Tibial artery (tissue), 4 donors: ENCODE data around the gene SIT1.
A peak's percentile ranks its signal among the peaks of the same experiment; 100 is the strongest.
"Not testable (repeated sequence)": the region's sequence is repeated elsewhere in the genome, so short reads cannot be mapped to it uniquely, and the experiment has no call there.

ENCODE experiments used
- DNase-seq, 2 donors: peaks; one replicate each; pipeline ENCODE4 v3.0.0-alpha.2; 2019
- H3K27ac ChIP-seq, 2 donors: fragments of 200-600 bp; sonication (generic) in 1 of 2; 1 replicate in 1 of 2; 2 replicates in 1 of 2; pipeline ENCODE4 v1.5.1; 2018 to 2019; ENCODE audit warnings: mild to moderate bottlenecking in 1 of 2
- H3K27me3 ChIP-seq, 2 donors: fragments of 200-600 bp; sonication (generic) in 1 of 2; one replicate each; pipeline versions ENCODE4 v1.5.1 to v1.6.0; 2016 to 2019
- H3K36me3 ChIP-seq, 3 donors: fragments of 200-600 bp; sonication (generic) in 2 of 3; one replicate each; pipeline ENCODE4 v1.5.1; 2016 to 2019; ENCODE audit warnings: mild to moderate bottlenecking in 2 of 3
- H3K4me1 ChIP-seq, 4 donors: fragments of 200-600 bp; sonication (generic) in 2 of 4; 1 replicate in 3 of 4; 2 replicates in 1 of 4; pipeline ENCODE4 v1.5.1; 2016 to 2019
- H3K4me3 ChIP-seq, 2 donors: fragments of 200-600 bp; sonication (generic) in 1 of 2; 1 replicate in 1 of 2; 2 replicates in 1 of 2; pipeline ENCODE4 v1.5.1; 2018 to 2019; ENCODE audit warnings: mild to moderate bottlenecking in 2 of 2
- H3K9me3 ChIP-seq, 3 donors: fragments of 200-600 bp; sonication (generic) in 1 of 3; one replicate each; pipeline ENCODE4 v1.5.1; 2016 to 2019
- intact Hi-C: fragments of 100-400 bp; cut with DNase I; formaldehyde crosslinking; loops from one replicate; pipeline ENCODE4 v1.15.0; 2023; ENCODE audit warnings: low total_unique reads
- TF ChIP-seq, protein P1 (sequence below), 2 experiments: fragments of 200-600 bp in 1 of 2; fragments of 450-650 bp in 1 of 2; IDR thresholded peaks; one replicate each; pipeline ENCODE4 v1.5.1; 2017 to 2019; ENCODE audit warnings: antibody characterized with exemption in 2 of 2, mild to moderate bottlenecking in 1 of 2, moderate library complexity in 1 of 2

Gene SIT1

DNA sequence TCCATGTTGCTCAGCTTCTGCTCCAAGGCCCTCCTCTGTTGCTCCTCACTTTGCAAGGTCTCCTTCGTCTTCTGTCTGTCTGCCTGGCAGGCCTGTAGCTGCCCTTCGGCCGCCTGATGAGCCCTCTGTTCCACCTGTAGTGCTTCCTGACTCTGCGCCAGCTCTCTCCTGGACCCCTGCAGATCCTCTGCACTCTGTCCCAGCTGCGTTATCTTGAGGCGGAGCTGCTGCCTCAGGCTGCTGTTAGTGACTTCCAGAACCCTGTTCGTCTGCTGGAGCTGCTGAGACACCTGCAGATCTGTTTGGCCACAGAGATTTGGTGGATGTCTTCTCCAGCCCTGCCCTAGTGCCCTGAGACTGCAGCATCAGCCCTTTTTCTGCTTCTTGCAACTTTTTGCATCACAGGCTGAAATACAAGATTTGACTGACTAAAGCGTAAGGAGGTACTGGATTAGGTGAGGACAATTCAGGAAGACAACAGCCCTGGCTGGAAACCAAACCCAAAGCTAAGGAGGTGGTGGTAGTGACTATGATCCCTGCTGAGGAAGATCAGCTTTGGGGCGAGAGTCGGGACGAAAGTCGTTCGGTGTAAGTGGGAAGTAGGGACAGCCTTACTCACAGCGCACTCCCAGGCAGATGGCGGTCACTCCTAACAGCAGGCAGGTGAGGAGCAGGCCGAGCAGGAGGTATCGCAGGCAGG, 34.6 kb downstream of the SIT1 start:
- intact Hi-C loops: no loop called here

DNA sequence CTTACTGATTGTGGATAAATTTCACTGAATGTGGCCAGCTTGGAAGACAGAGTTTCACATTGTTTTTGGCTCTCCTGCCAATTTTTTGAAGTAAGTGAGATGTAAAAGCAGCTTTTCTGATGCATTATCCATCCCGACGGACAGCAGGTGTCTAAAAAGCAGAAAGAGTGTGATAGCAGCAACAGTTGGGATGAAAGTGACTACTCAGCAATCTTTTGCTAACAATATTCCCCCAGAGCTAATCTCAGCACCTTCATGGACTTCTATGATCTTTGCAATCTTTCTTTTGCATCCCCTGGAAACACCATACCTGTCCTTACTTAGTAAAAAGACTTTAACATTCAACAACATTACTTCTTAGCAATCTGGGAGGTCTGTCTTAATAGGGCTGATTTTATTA, 37.9 kb downstream of the SIT1 start:
- Histone ChIP-seq H3K27ac (no peak overlapping the region), H3K36me3 (peaks cover 19 to 27% (median 20%) of the 10 kb centered on the region in 3 donors), H3K4me1 (peaks cover 0 to 14% (median 11%) of the 10 kb centered on the region in 4 donors), H3K27me3 (peaks cover 0 to 8% of the 10 kb centered on the region in 2 donors), H3K4me3 (no peak overlapping the region), H3K9me3 (no peaks in the 10 kb centered on the region)
- no peak for DNase-seq
- intact Hi-C loops: no loop called here
- TF ChIP-seq, protein P1, sequence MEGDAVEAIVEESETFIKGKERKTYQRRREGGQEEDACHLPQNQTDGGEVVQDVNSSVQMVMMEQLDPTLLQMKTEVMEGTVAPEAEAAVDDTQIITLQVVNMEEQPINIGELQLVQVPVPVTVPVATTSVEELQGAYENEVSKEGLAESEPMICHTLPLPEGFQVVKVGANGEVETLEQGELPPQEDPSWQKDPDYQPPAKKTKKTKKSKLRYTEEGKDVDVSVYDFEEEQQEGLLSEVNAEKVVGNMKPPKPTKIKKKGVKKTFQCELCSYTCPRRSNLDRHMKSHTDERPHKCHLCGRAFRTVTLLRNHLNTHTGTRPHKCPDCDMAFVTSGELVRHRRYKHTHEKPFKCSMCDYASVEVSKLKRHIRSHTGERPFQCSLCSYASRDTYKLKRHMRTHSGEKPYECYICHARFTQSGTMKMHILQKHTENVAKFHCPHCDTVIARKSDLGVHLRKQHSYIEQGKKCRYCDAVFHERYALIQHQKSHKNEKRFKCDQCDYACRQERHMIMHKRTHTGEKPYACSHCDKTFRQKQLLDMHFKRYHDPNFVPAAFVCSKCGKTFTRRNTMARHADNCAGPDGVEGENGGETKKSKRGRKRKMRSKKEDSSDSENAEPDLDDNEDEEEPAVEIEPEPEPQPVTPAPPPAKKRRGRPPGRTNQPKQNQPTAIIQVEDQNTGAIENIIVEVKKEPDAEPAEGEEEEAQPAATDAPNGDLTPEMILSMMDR (IDR thresholded peaks at IDR 0.05): no peak

More for the DNA sequence above, 34.6 kb downstream of the SIT1 start:
- TF ChIP-seq, protein P1 (IDR thresholded peaks at IDR 0.05): no peak
- peaks cover 0 to 11% (median 10%) of the 10 kb centered on the region in 4 donors for H3K4me1 ChIP-seq
- H3K9me3 ChIP-seq: no peaks in the 10 kb centered on the region
- H3K27ac ChIP-seq: no peak overlapping the region
- no peak for DNase-seq
- H3K4me3 ChIP-seq: no peak overlapping the region
- H3K27me3 ChIP-seq: peaks cover 0 to 12% of the 10 kb centered on the region in 2 donors
- no peaks in the 10 kb centered on the region for H3K36me3 ChIP-seq

DNA sequence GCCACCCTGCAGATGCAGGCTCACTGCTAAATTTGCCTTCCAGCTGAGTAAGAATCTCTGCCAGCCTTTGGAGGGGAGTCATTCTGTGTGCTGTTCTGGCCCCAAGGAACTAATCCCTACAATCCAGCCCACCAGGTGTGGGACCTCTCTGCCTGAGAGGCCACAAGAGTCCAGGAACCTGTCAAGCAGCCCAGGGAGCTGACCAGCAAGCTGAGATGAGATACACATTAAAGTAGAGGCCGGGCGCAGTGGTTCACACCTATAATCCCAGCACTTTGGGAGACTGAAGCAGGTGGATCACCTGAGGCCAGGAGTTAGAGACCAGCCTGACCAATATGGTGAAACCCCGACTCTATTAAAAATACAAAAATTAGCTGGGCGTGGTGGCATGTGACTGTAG, 38.7 kb downstream of the SIT1 start:
- intact Hi-C loops, H3K27ac ChIP-seq, H3K4me3 ChIP-seq, DNase-seq, H3K9me3 ChIP-seq, H3K27me3 ChIP-seq: not testable (repeated sequence)
- H3K4me1 ChIP-seq: peaks cover 0 to 13% (median 11%) of the 10 kb centered on the region in 4 donors
- peaks cover 19 to 34% (median 20%) of the 10 kb centered on the region in 3 donors for H3K36me3 ChIP-seq

DNA sequence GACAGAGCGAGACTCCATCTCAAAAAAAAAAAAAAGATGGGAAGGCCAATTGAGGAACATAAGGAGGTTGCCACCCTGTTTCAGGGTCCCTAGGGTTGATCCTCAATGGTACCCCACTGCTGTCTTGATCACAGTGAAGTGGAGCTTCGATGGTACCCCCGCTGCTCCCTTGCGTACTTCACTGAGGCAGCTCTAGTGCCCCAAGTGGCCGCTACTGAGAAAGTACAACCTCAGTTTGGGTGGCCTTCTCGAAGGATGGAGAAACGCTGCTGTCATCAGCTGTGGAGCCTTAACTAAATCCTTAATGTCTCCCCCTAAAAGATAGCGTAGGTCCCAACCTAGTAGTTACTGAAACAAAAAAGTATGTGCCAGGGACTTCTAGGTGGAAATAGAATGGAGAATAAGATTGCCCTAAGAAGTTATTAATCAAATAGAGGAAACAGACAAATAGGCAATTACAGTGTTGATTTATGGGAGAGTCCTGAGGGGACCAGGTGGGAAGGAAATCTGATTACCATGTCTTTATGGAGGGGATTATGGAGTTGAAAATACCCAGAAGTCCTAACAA, 39.4 kb downstream of the SIT1 start:
- Histone ChIP-seq H3K9me3 (no peaks in the 10 kb centered on the region), H3K4me1 (peaks cover 1 to 15% (median 13%) of the 10 kb centered on the region in 4 donors), H3K36me3 (peaks cover 19 to 35% (median 20%) of the 10 kb centered on the region in 3 donors), H3K27me3 (peaks cover 0 to under 1% of the 10 kb centered on the region in 2 donors), H3K27ac (no peak overlapping the region), H3K4me3 (no peak overlapping the region)
- intact Hi-C loops: no loop called here
- TF ChIP-seq, protein P1 (IDR thresholded peaks at IDR 0.05): peak; percentile 54 to 65
- peak in 1 of 2 donors; percentile 57 for DNase-seq

DNA sequence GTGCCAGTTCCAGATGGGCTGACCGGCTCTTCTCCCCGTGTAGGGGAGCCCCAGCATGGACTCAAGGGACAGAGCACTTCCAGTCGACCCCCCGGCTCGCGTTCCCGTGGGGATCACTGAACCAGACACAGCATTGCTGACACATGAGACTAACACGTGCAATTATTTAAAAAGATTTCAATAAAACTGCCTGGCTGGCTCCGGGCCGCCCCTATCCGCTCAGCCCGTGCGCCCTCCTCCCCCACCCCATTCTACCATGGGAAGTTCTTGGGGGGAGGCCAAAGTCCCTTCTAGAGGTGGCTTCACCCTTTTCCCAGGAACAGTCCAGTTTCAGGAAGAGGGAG, 40.9 kb downstream of the SIT1 start:
- DNase-seq: no peak
- Histone ChIP-seq H3K36me3 (peaks cover 19 to 35% (median 20%) of the 10 kb centered on the region in 3 donors), H3K4me1 (peaks cover 5 to 22% (median 18%) of the 10 kb centered on the region in 4 donors), H3K4me3 (no peak overlapping the region), H3K27me3 (no peaks in the 10 kb centered on the region), H3K27ac (peak overlapping the region in 1 of 2 donors; percentile 49), H3K9me3 (no peaks in the 10 kb centered on the region)
- TF ChIP-seq, protein P1 (IDR thresholded peaks at IDR 0.05): no peak
- intact Hi-C loops: loop anchor here (5.0 kb wide), 1 partner anchor 33 kb away; no protein-coding TSS in a partner anchor
